B cell (primary cell): ENCODE results near the gene SMIM9. TPM values are rescaled to one million over a fixed set of nuclear protein-coding genes. Genes with fewer than 3 reads are reported as not detected.

Experiments used
- ATAC-seq: fragments of 200-7000 bp; cut with Tn5 transposase; one replicate; pipeline ENCODE4 v1.10.0; 2021; ENCODE audit warnings: low read depth, mild to moderate bottlenecking, moderate number of reproducible peaks, moderate library complexity
- CTCF ChIA-PET: fragments of 350-600 bp; sonication (Branson Sonifier 250); formaldehyde crosslinking; loops from one replicate; lab custom pipeline; 2021; ENCODE audit warnings: antibody characterized with exemption, inconsistent platforms; lab: Charles Lee
- POLR2A ChIA-PET: fragments of 350-600 bp; sonication (Branson Sonifier 250); formaldehyde crosslinking; loops from one replicate; lab custom pipeline; 2021; ENCODE audit warnings: antibody characterized with exemption; lab: Charles Lee
- DNase-seq: peaks from one replicate; pipeline ENCODE4 v3.0.0; 2013
- H2AFZ ChIP-seq: 2 replicates; pipeline ENCODE4 v1.6.1; 2012; ENCODE audit warnings: mild to moderate bottlenecking, low read depth, low read length; ENCODE audit not compliant: insufficient read depth, poor library complexity, severe bottlenecking
- H3K27ac ChIP-seq, 2 donors: 1 replicate in 1 of 2; 2 replicates in 1 of 2; pipeline ENCODE4 v1.5.1; 2012 to 2013; ENCODE audit warnings: low read length in 2 of 2, mild to moderate bottlenecking in 2 of 2, moderate library complexity in 1 of 2
- H3K27me3 ChIP-seq, 4 experiments: fragments of 200-600 bp in 1 of 4; sonication (generic) in 1 of 4; replicated peaks in 1 of 4; 1 replicate in 2 of 4; 2 replicates in 2 of 4; pipeline versions ENCODE4 v1.6.1 to v1.7.0; 2013 to 2016; ENCODE audit warnings: low read length in 3 of 4, mild to moderate bottlenecking in 2 of 4, mixed read lengths in 1 of 4, moderate library complexity in 1 of 4; ENCODE audit not compliant: insufficient read depth in 4 of 4, control insufficient read depth in 3 of 4; ENCODE audit errors: control extremely low read depth in 1 of 4
- H3K36me3 ChIP-seq, 2 experiments: replicated peaks in 1 of 2; 1 replicate in 1 of 2; 2 replicates in 1 of 2; pipeline versions ENCODE4 v1.6.1 to v1.7.1; 2013; ENCODE audit warnings: low read length in 1 of 2; ENCODE audit not compliant: insufficient read depth in 2 of 2, control insufficient read depth in 1 of 2; ENCODE audit errors: control extremely low read depth in 1 of 2, extremely low read depth in 1 of 2
- H3K4me1 ChIP-seq, 2 donors: fragments of 200-600 bp in 1 of 2; sonication (generic) in 1 of 2; 1 replicate in 1 of 2; 2 replicates in 1 of 2; pipeline versions ENCODE4 v1.5.1 to v1.6.1; 2013 to 2017; ENCODE audit warnings: low read length in 2 of 2; ENCODE audit not compliant: control insufficient read depth in 2 of 2, insufficient read depth in 2 of 2
- H3K4me2 ChIP-seq: replicated peaks from 2 replicates; pipeline ENCODE3; 2012; ENCODE audit warnings: mild to moderate bottlenecking, low read depth, low read length; ENCODE audit not compliant: poor library complexity, severe bottlenecking
- H3K4me3 ChIP-seq, 5 experiments: fragments of 200-600 bp in 1 of 5; sonication (generic) in 1 of 5; 1 replicate in 3 of 5; 2 replicates in 2 of 5; pipeline versions ENCODE4 v1.5.1 to v1.7.0; 2011 to 2016; ENCODE audit warnings: low read length in 4 of 5, mild to moderate bottlenecking in 4 of 5, low read depth in 2 of 5, control low read depth in 1 of 5, moderate library complexity in 1 of 5; ENCODE audit not compliant: insufficient read depth in 1 of 5; ENCODE audit errors: control extremely low read depth in 1 of 5, extremely low read depth in 1 of 5
- H3K79me2 ChIP-seq: fragments of 200-600 bp; sonication (generic); one replicate; pipeline ENCODE4 v1.6.0; 2016; ENCODE audit warnings: low read length; ENCODE audit not compliant: control insufficient read depth, insufficient read depth
- H3K9ac ChIP-seq: fragments of 200-600 bp; sonication (generic); 2 replicates; pipeline ENCODE4 v1.6.1; 2017; ENCODE audit warnings: mild to moderate bottlenecking, low read length, moderate library complexity
- H3K9me3 ChIP-seq, 3 donors: one replicate each; pipeline versions ENCODE4 v1.6.1 to v1.7.1; 2013; ENCODE audit warnings: low read length in 2 of 3; ENCODE audit not compliant: control insufficient read depth in 2 of 3, insufficient read depth in 1 of 3; ENCODE audit errors: control extremely low read depth in 1 of 3
- H4K20me1 ChIP-seq: 2 replicates; pipeline ENCODE4 v1.6.0; 2012; ENCODE audit warnings: mild to moderate bottlenecking, low read length; ENCODE audit not compliant: insufficient read depth, control insufficient read depth, poor library complexity, severe bottlenecking
- H3K27ac Mint-ChIP-seq: one replicate; pipeline ENCODE4 v1.8.0; 2021; ENCODE audit warnings: mixed read lengths
- H3K27me3 Mint-ChIP-seq: one replicate; pipeline ENCODE4 v1.8.0; 2021; ENCODE audit warnings: mixed read lengths
- H3K4me1 Mint-ChIP-seq: one replicate; pipeline ENCODE4 v1.8.0; 2021; ENCODE audit warnings: mixed read lengths
- H3K4me3 Mint-ChIP-seq: one replicate; pipeline ENCODE4 v1.8.0; 2021; ENCODE audit warnings: mixed read lengths
- H3K9me3 Mint-ChIP-seq: one replicate; pipeline ENCODE4 v1.8.0; 2022; ENCODE audit warnings: mixed read lengths; ENCODE audit not compliant: insufficient read depth
- CTCF ChIP-seq: fragments of 200-600 bp; IDR thresholded peaks from one replicate; pipeline ENCODE4 v1.8.0; 2022; ENCODE audit warnings: antibody characterized with exemption, mild to moderate bottlenecking
- EZH2 ChIP-seq: IDR thresholded peaks from 2 replicates; pipeline ENCODE4 v1.6.1; 2012; ENCODE audit warnings: borderline replicate concordance, low read depth, mild to moderate bottlenecking, moderate library complexity, low read length; ENCODE audit not compliant: insufficient read depth, poor library complexity, severe bottlenecking
- WGBS: methylation state at CpG from one replicate; pipeline ENCODE4 v1.1.5; 2013; ENCODE audit warnings: missing lambda C conversion rate; ENCODE audit not compliant: insufficient coverage; 5-methylcytosine and 5-hydroxymethylcytosine counted together
- intact Hi-C: fragments of 100-400 bp; cut with micrococcal nuclease; formaldehyde crosslinking; loops from one replicate; pipeline ENCODE4 v1.10.0; 2022
- polyA plus RNA-seq: library from polyadenylated mRNA; depleted of rRNA; stranded (reverse); fragments of >200 nt; gene quantifications from 2 replicates; pipeline ENCODE4 v1.2.3, GENCODE V29; 2012
- total RNA-seq, 2 donors: library from RNA; stranded (reverse); fragments of 120-200 nt in 1 of 2; gene quantifications; 1 replicate in 1 of 2; 2 replicates in 1 of 2; pipeline versions ENCODE4 v1.2.3 to v1.2.4, GENCODE V29; 2013 to 2022

The SMIM9 gene
- total and polyA plus RNA-seq, 2 donors (not counting 1 experiment from before 2014, with no cell fraction given), result not detected

GRCh38 chrX:154795016-154795415, 39.4 kb downstream of the SMIM9 start:
- Histone ChIP-seq H3K36me3 (no peaks in the 10 kb centered on the region), H3K79me2 (no peaks in the 10 kb centered on the region), H4K20me1 (no peaks in the 10 kb centered on the region), H3K27ac (no peak overlapping the region), H3K4me3 (no peak overlapping the region), H2AFZ (no peak overlapping the region), H3K9me3 (no peaks in the 10 kb centered on the region), H3K27me3 (no peaks in the 10 kb centered on the region), H3K4me2 (no peak overlapping the region), H3K4me1 (no peaks in the 10 kb centered on the region), H3K9ac (no peak overlapping the region)
- POLR2A ChIA-PET, result no interaction called here
- DNase-seq (no peak), ATAC-seq (no peak)
- CTCF ChIA-PET, result no interaction called here
- TF ChIP-seq EZH2 (no peak), CTCF (no peak)
- no peak overlapping the region for H3K27ac Mint-ChIP-seq
- H3K4me1 Mint-ChIP-seq, result peaks cover 15% of the 10 kb centered on the region
- no peaks in the 10 kb centered on the region for H3K27me3 Mint-ChIP-seq
- H3K9me3 Mint-ChIP-seq, result no peaks in the 10 kb centered on the region
- no peak overlapping the region for H3K4me3 Mint-ChIP-seq
- no CpG with 5 or more reads among the region's 2 CpGs for WGBS
- intact Hi-C loops, result no loop called here

GRCh38 chrX:154793084-154793795, 41.2 kb downstream of the SMIM9 start:
- ChIA-PET CTCF (no interaction called here), POLR2A (no interaction called here)
- H3K4me1 ChIP-seq, result no peaks in the 10 kb centered on the region
- H3K27me3 ChIP-seq, result no peaks in the 10 kb centered on the region
- no peak for ATAC-seq
- no peaks in the 10 kb centered on the region for H3K27me3 Mint-ChIP-seq
- H3K9ac ChIP-seq, result no peak overlapping the region
- no peak overlapping the region for H3K27ac Mint-ChIP-seq
- H3K4me1 Mint-ChIP-seq, result peaks cover 8% of the 10 kb centered on the region
- WGBS, result no CpG with 5 or more reads among the region's 7 CpGs
- H3K9me3 Mint-ChIP-seq, result no peaks in the 10 kb centered on the region
- H4K20me1 ChIP-seq, result no peaks in the 10 kb centered on the region
- H3K4me3 ChIP-seq, result no peak overlapping the region
- no peak overlapping the region for H3K4me3 Mint-ChIP-seq
- no peak for DNase-seq
- no peaks in the 10 kb centered on the region for H3K36me3 ChIP-seq
- H3K9me3 ChIP-seq, result no peaks in the 10 kb centered on the region
- H3K79me2 ChIP-seq, result no peaks in the 10 kb centered on the region
- no peak overlapping the region for H3K27ac ChIP-seq
- H2AFZ ChIP-seq, result no peak overlapping the region
- TF ChIP-seq EZH2 (no peak), CTCF (no peak)
- no peak overlapping the region for H3K4me2 ChIP-seq
- intact Hi-C loops, result no loop called here
